HEK293 (cell line): ENCODE results near the gene PROCR.

Experiments used
- MYNN ChIP-seq: fragments of 450-650 bp; formaldehyde crosslinking; IDR thresholded peaks from 2 replicates; pipeline ENCODE4 v1.5.1; 2016; ENCODE audit warnings: missing biosample characterization, missing genetic modification characterization, borderline replicate concordance
- ZFP41 ChIP-seq: fragments of 450-650 bp; formaldehyde crosslinking; IDR thresholded peaks from 2 replicates; pipeline ENCODE4 v1.5.1; 2016; ENCODE audit warnings: missing biosample characterization, missing genetic modification characterization, borderline replicate concordance
- ZNF155 ChIP-seq: fragments of 450-650 bp; formaldehyde crosslinking; IDR thresholded peaks from 2 replicates; pipeline ENCODE4 v1.5.1; 2016; ENCODE audit warnings: missing biosample characterization, missing genetic modification characterization
- ZNF274 ChIP-seq, 2 experiments: fragments of 200-500 bp in 1 of 2; fragments of 450-650 bp in 1 of 2; sonication (Bioruptor generic) in 1 of 2; formaldehyde crosslinking in 1 of 2; IDR thresholded peaks; 2 replicates each; pipeline versions ENCODE4 v1.5.1 to v1.6.1; 2014 to 2016; ENCODE audit warnings: borderline replicate concordance in 1 of 2, inconsistent platforms in 1 of 2, low read length in 1 of 2, missing biosample characterization in 1 of 2, missing genetic modification characterization in 1 of 2
- ZNF510 ChIP-seq: fragments of 450-650 bp; formaldehyde crosslinking; IDR thresholded peaks from 2 replicates; pipeline ENCODE4 v1.5.1; 2018; ENCODE audit warnings: mild to moderate bottlenecking, missing genetic modification characterization, missing biosample characterization; ENCODE audit not compliant: insufficient replicate concordance
- ZNF677 ChIP-seq: fragments of 450-650 bp; IDR thresholded peaks from 2 replicates; pipeline ENCODE4 v1.5.0; 2018; ENCODE audit warnings: missing biosample characterization, mild to moderate bottlenecking, missing genetic modification characterization, moderate library complexity
- ZNF76 ChIP-seq: fragments of 450-650 bp; formaldehyde crosslinking; IDR thresholded peaks from 2 replicates; pipeline ENCODE4; 2016; ENCODE audit warnings: low read depth, missing biosample characterization, missing genetic modification characterization, borderline replicate concordance
- TF ChIP-seq, protein P1 (sequence below): fragments of 450-650 bp; formaldehyde crosslinking; IDR thresholded peaks from 2 replicates; pipeline ENCODE4 v1.5.1; 2016; ENCODE audit warnings: missing biosample characterization, missing genetic modification characterization
- TF ChIP-seq, protein P2 (sequence below): fragments of 450-650 bp; formaldehyde crosslinking; IDR thresholded peaks from 2 replicates; pipeline ENCODE4 v1.5.1; 2016; ENCODE audit warnings: missing biosample characterization, missing genetic modification characterization
- TF ChIP-seq, protein P3 (sequence below): fragments of 450-650 bp; formaldehyde crosslinking; optimal IDR thresholded peaks from 2 replicates; pipeline ENCODE3; 2016; ENCODE audit warnings: missing biosample characterization, mild to moderate bottlenecking, missing genetic modification characterization
- TF ChIP-seq, protein P4 (sequence below): fragments of 450-650 bp; formaldehyde crosslinking; IDR thresholded peaks from 2 replicates; pipeline ENCODE4 v1.5.1; 2016; ENCODE audit warnings: missing biosample characterization, missing genetic modification characterization, low read depth
- TF ChIP-seq, protein P5 (sequence below): fragments of 450-650 bp; formaldehyde crosslinking; IDR thresholded peaks from 2 replicates; pipeline ENCODE4 v1.5.1; 2016; ENCODE audit warnings: missing biosample characterization, missing genetic modification characterization
- TF ChIP-seq, protein P6 (sequence below): fragments of 450-650 bp; formaldehyde crosslinking; IDR thresholded peaks from 2 replicates; pipeline ENCODE4 v1.5.1; 2016; ENCODE audit warnings: missing biosample characterization, missing genetic modification characterization

DNA sequence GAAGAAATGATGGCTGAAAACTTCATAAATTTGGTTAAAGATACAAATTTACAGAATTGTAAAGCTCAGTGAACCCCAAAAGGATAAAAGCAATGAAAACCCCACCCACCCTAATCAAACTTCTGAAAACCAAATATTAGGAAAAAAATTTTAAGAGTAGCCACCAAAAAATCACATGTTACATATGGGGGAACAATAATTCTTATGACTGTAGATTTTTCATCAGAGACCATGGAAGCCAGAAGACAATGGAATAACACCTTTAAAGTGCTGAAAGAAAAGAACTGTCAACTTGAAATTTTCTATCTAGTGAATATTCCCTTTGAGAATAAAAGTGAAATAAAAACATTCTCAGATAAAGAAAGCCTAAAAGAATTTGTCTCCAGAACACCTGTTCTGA lies 24.4 kb downstream of the PROCR start:
- TF ChIP-seq, protein P1, sequence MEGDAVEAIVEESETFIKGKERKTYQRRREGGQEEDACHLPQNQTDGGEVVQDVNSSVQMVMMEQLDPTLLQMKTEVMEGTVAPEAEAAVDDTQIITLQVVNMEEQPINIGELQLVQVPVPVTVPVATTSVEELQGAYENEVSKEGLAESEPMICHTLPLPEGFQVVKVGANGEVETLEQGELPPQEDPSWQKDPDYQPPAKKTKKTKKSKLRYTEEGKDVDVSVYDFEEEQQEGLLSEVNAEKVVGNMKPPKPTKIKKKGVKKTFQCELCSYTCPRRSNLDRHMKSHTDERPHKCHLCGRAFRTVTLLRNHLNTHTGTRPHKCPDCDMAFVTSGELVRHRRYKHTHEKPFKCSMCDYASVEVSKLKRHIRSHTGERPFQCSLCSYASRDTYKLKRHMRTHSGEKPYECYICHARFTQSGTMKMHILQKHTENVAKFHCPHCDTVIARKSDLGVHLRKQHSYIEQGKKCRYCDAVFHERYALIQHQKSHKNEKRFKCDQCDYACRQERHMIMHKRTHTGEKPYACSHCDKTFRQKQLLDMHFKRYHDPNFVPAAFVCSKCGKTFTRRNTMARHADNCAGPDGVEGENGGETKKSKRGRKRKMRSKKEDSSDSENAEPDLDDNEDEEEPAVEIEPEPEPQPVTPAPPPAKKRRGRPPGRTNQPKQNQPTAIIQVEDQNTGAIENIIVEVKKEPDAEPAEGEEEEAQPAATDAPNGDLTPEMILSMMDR (tag by site-specific recombination), result no peak
- TF ChIP-seq ZFP41 (tag by site-specific recombination), result no peak
- TF ChIP-seq, protein P2, sequence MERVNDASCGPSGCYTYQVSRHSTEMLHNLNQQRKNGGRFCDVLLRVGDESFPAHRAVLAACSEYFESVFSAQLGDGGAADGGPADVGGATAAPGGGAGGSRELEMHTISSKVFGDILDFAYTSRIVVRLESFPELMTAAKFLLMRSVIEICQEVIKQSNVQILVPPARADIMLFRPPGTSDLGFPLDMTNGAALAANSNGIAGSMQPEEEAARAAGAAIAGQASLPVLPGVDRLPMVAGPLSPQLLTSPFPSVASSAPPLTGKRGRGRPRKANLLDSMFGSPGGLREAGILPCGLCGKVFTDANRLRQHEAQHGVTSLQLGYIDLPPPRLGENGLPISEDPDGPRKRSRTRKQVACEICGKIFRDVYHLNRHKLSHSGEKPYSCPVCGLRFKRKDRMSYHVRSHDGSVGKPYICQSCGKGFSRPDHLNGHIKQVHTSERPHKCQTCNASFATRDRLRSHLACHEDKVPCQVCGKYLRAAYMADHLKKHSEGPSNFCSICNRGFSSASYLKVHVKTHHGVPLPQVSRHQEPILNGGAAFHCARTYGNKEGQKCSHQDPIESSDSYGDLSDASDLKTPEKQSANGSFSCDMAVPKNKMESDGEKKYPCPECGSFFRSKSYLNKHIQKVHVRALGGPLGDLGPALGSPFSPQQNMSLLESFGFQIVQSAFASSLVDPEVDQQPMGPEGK, result no peak
- no peak for TF ChIP-seq ZNF677 (tag by site-specific recombination)
- no peak for TF ChIP-seq ZNF510 (tag by site-specific recombination)
- TF ChIP-seq, protein P3, sequence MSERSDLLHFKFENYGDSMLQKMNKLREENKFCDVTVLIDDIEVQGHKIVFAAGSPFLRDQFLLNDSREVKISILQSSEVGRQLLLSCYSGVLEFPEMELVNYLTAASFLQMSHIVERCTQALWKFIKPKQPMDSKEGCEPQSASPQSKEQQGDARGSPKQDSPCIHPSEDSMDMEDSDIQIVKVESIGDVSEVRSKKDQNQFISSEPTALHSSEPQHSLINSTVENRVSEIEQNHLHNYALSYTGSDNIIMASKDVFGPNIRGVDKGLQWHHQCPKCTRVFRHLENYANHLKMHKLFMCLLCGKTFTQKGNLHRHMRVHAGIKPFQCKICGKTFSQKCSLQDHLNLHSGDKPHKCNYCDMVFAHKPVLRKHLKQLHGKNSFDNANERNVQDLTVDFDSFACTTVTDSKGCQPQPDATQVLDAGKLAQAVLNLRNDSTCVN (tag by site-specific recombination), result no peak
- TF ChIP-seq, protein P4, sequence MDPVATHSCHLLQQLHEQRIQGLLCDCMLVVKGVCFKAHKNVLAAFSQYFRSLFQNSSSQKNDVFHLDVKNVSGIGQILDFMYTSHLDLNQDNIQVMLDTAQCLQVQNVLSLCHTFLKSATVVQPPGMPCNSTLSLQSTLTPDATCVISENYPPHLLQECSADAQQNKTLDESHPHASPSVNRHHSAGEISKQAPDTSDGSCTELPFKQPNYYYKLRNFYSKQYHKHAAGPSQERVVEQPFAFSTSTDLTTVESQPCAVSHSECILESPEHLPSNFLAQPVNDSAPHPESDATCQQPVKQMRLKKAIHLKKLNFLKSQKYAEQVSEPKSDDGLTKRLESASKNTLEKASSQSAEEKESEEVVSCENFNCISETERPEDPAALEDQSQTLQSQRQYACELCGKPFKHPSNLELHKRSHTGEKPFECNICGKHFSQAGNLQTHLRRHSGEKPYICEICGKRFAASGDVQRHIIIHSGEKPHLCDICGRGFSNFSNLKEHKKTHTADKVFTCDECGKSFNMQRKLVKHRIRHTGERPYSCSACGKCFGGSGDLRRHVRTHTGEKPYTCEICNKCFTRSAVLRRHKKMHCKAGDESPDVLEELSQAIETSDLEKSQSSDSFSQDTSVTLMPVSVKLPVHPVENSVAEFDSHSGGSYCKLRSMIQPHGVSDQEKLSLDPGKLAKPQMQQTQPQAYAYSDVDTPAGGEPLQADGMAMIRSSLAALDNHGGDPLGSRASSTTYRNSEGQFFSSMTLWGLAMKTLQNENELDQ, result no peak
- no peak for TF ChIP-seq MYNN (tag by site-specific recombination)
- no peak for TF ChIP-seq ZNF274 (IDR thresholded peaks at IDR 0.05; ENCODE audit: low read length)
- no peak for TF ChIP-seq ZNF274 (tag by site-specific recombination; IDR thresholded peaks at IDR 0.05; ENCODE audit: borderline replicate concordance)
- TF ChIP-seq, protein P5, sequence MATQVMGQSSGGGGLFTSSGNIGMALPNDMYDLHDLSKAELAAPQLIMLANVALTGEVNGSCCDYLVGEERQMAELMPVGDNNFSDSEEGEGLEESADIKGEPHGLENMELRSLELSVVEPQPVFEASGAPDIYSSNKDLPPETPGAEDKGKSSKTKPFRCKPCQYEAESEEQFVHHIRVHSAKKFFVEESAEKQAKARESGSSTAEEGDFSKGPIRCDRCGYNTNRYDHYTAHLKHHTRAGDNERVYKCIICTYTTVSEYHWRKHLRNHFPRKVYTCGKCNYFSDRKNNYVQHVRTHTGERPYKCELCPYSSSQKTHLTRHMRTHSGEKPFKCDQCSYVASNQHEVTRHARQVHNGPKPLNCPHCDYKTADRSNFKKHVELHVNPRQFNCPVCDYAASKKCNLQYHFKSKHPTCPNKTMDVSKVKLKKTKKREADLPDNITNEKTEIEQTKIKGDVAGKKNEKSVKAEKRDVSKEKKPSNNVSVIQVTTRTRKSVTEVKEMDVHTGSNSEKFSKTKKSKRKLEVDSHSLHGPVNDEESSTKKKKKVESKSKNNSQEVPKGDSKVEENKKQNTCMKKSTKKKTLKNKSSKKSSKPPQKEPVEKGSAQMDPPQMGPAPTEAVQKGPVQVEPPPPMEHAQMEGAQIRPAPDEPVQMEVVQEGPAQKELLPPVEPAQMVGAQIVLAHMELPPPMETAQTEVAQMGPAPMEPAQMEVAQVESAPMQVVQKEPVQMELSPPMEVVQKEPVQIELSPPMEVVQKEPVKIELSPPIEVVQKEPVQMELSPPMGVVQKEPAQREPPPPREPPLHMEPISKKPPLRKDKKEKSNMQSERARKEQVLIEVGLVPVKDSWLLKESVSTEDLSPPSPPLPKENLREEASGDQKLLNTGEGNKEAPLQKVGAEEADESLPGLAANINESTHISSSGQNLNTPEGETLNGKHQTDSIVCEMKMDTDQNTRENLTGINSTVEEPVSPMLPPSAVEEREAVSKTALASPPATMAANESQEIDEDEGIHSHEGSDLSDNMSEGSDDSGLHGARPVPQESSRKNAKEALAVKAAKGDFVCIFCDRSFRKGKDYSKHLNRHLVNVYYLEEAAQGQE (tag by site-specific recombination), result no peak
- no peak for TF ChIP-seq ZNF155 (tag by site-specific recombination)
- no peak for TF ChIP-seq ZNF76
- TF ChIP-seq, protein P6, sequence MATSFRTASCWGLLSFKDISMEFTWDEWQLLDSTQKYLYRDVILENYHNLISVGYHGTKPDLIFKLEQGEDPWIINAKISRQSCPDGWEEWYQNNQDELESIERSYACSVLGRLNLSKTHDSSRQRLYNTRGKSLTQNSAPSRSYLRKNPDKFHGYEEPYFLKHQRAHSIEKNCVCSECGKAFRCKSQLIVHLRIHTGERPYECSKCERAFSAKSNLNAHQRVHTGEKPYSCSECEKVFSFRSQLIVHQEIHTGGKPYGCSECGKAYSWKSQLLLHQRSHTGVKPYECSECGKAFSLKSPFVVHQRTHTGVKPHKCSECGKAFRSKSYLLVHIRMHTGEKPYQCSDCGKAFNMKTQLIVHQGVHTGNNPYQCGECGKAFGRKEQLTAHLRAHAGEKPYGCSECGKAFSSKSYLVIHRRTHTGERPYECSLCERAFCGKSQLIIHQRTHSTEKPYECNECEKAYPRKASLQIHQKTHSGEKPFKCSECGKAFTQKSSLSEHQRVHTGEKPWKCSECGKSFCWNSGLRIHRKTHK (tag by site-specific recombination), result no peak
